Measurements from ENCODE around the gene MXD3. TPM values are rescaled to one million over a fixed set of nuclear protein-coding genes. Genes with fewer than 3 reads are reported as not detected.

Gene MXD3
- total and polyA plus RNA-seq, 2 donors (not counting 1 experiment from before 2014, with no cell fraction given), result 11.5 to 14.8 TPM

DNA sequence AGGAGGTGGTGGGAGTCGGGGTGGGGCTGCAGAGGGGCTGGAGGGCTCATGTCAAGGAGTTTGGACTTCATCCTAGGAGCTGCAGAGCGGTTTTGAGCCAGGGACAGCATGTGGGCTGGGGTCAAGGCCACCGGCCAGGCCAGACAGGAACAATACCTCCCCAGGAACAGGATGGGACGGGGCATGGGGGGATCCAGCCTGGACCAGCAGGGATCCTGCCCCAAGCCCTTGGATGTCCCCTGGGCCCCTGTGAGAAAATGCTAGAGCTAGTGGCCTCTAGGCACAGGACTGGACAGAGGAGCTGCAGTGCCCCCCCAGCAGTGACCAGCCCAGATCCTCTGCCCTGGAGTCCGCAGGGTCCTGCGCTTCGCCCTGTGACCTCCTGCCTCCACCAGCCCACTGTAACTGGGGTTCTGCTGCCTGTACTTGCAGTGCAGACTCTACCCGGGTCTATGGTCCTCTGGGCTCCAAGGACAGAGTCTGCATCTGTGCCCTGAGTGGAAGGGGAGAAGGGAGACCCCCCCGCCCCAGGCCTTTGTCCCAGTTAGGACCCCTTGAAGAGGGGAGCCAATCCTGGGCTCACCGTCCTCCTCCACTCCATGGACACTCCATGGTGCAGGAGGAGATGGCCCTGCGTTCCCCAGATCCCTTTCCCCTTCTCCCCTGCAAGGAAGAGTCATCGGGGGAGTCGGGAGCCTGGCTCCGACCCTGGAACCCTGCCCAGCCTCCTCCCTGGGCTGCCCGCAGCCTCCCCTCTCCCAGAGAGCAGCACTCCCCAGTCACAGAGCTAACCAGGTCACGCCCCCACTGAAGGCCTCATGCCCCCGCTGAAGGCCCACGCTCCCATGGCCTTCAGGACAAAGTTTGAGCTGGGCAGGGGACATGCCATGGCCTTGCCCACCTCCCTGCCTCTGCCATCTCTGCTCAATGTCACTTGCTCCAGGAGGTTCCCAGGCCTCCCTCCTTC lies 3.0 kb upstream of the MXD3 start:
- H3K4me2 ChIP-seq (replicated peaks; ENCODE audit: low read depth, low read length, poor library complexity, severe bottlenecking), result no peak overlapping the region
- peaks cover 29 to 38% of the 10 kb centered on the region in 2 donors for H3K4me1 ChIP-seq (ENCODE audit: control insufficient read depth in 2 of 2, insufficient read depth in 2 of 2, low read length in 2 of 2)
- intact Hi-C loops (cut with micrococcal nuclease), result loop anchor here (10.0 kb wide), 1 partner anchor 800 kb away; the partner anchor contains the start of gene N4BP3
- no peaks in the 10 kb centered on the region for H3K9me3 Mint-ChIP-seq (ENCODE audit: insufficient read depth)
- peaks cover 59% of the 10 kb centered on the region for H4K20me1 ChIP-seq (ENCODE audit: control insufficient read depth, insufficient read depth, low read length, poor library complexity, severe bottlenecking)
- no peaks in the 10 kb centered on the region for H3K9me3 ChIP-seq (ENCODE audit: control extremely low read depth in 1 of 3, control insufficient read depth in 2 of 3, insufficient read depth in 1 of 3, low read length in 2 of 3)
- ChIA-PET POLR2A (no interaction called here), CTCF (interaction anchor here (0.6 to 2.3 kb wide), 3 partner anchors 13 to 112 kb away, joined by 3 to 8 read pairs (median 6); partner anchors contain the start of gene GRK6)
- no peak overlapping the region for H3K27ac ChIP-seq (ENCODE audit: low read length in 2 of 2)
- no peak for ATAC-seq (ENCODE audit: low read depth)
- H3K27me3 ChIP-seq (replicated peaks in 1 of 4; ENCODE audit: control extremely low read depth in 1 of 4, control insufficient read depth in 3 of 4, insufficient read depth in 4 of 4, low read length in 3 of 4), result no peaks in the 10 kb centered on the region
- TF ChIP-seq EZH2 (IDR thresholded peaks at IDR 0.05; ENCODE audit: borderline replicate concordance, insufficient read depth, low read depth, low read length, poor library complexity, severe bottlenecking), result no peak
- TF ChIP-seq, protein P1, sequence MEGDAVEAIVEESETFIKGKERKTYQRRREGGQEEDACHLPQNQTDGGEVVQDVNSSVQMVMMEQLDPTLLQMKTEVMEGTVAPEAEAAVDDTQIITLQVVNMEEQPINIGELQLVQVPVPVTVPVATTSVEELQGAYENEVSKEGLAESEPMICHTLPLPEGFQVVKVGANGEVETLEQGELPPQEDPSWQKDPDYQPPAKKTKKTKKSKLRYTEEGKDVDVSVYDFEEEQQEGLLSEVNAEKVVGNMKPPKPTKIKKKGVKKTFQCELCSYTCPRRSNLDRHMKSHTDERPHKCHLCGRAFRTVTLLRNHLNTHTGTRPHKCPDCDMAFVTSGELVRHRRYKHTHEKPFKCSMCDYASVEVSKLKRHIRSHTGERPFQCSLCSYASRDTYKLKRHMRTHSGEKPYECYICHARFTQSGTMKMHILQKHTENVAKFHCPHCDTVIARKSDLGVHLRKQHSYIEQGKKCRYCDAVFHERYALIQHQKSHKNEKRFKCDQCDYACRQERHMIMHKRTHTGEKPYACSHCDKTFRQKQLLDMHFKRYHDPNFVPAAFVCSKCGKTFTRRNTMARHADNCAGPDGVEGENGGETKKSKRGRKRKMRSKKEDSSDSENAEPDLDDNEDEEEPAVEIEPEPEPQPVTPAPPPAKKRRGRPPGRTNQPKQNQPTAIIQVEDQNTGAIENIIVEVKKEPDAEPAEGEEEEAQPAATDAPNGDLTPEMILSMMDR (IDR thresholded peaks at IDR 0.05), result no peak
- H3K79me2 ChIP-seq (ENCODE audit: control insufficient read depth, insufficient read depth, low read length), result peaks cover 23% of the 10 kb centered on the region
- H3K27ac Mint-ChIP-seq, result no peak overlapping the region
- H3K9ac ChIP-seq (ENCODE audit: low read length), result no peak overlapping the region
- H3K4me1 Mint-ChIP-seq, result peaks cover 39% of the 10 kb centered on the region
- H3K4me3 Mint-ChIP-seq, result no peak overlapping the region
- no peak for DNase-seq
- peaks cover 0 to 1% of the 10 kb centered on the region in 2 experiments for H3K36me3 ChIP-seq (replicated peaks in 1 of 2; ENCODE audit: control extremely low read depth in 1 of 2, control insufficient read depth in 1 of 2, extremely low read depth in 1 of 2, insufficient read depth in 2 of 2, low read length in 1 of 2)
- 97% methylated on average over 17 of the region's 18 CpGs for WGBS (ENCODE audit: insufficient coverage)
- no peaks in the 10 kb centered on the region for H3K27me3 Mint-ChIP-seq
- no peak overlapping the region for H3K4me3 ChIP-seq (ENCODE audit: control extremely low read depth in 1 of 5, extremely low read depth in 1 of 5, insufficient read depth in 1 of 5, low read depth in 2 of 5, low read length in 4 of 5)
- H2AFZ ChIP-seq (ENCODE audit: insufficient read depth, low read depth, low read length, poor library complexity, severe bottlenecking), result no peak overlapping the region

Measured in B cell (primary cell).